SK-N-MC (cell line): ENCODE data around the gene VAPA.

Experiments
- EZH2 ChIP-seq: fragments of 200-600 bp; sonication (generic); IDR thresholded peaks from one replicate; pipeline ENCODE4 v1.6.1; 2017; ENCODE audit warnings: antibody characterized with exemption
- FOXP2 ChIP-seq: optimal IDR thresholded peaks from 2 replicates; pipeline ENCODE3; 2011; ENCODE audit warnings: mild to moderate bottlenecking, moderate library complexity; ENCODE audit not compliant: insufficient read depth; ENCODE audit errors: extremely low read length, control extremely low read depth
- POLR2AphosphoS5 ChIP-seq: IDR thresholded peaks from 2 replicates; pipeline ENCODE4 v1.6.1; 2012; ENCODE audit warnings: mild to moderate bottlenecking, low read depth, low read length, borderline replicate concordance

- TF ChIP-seq POLR2AphosphoS5 = no peak
- no peak for TF ChIP-seq EZH2
- TF ChIP-seq FOXP2 = no peak
Observed at GRCh38 chr18:9949861-9950260, 36.0 kb downstream of the VAPA start.
